ENCODE measurements around the gene CSTB. TPM values are rescaled to one million over a fixed set of nuclear protein-coding genes. Genes with fewer than 3 reads are reported as not detected.

Gene CSTB
- total and polyA plus RNA-seq, 2 donors (not counting 3 experiments of a cell fraction or from before 2014, with no cell fraction given), result 65.8 to 83.7 TPM

DNA sequence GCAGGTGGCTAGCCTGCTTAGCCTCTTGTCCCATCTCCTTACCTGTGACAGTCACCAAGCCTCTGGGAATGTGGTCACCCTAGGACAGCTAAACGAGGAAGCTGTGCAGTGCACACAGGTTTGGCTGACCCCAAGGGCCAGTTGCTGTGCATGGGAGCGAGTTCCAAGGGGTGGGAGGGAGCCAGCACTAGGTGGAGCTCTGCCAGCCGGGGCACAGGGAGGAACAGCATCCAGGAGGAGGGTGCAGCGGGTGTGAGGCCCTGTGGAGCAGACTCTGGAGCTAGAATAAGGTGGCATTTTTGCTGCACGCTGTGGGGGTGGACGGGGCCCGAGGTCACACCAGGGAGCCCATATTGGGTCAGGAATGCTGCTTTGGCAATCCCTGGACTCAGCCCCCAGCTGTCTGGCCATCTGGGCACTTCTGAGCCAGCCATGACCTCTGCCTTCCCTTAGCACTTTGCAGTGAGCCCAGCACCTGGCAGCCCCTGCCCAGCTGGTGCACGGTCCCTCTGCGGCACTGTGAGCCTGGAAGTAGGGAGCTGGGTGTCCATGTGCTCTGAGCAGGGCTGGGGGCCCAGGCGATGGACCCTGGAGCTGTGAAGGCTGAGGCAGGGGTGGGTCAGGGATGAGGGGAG lies 48.5 kb downstream of the CSTB start:
- CTCF ChIA-PET, result interaction anchor here (1.0 to 2.0 kb wide), 7 partner anchors 9 to 68 kb away, joined by 3 to 6 read pairs (median 4); partner anchors contain the start of genes HSF2BP and RRP1B

More for the DNA sequence above, 48.5 kb downstream of the CSTB start:
- Histone ChIP-seq H3K4me1 (ENCODE audit: control insufficient read depth, extremely low read depth, insufficient read depth, low read length) (peaks cover 38% of the 10 kb centered on the region), H2AFZ (ENCODE audit: low read depth, low read length) (no peak overlapping the region), H3K4me2 (ENCODE audit: insufficient read depth, low read length) (peak overlapping the region; percentile 50), H3K27ac (ENCODE audit: insufficient read depth, low read depth, low read length) (peak overlapping the region; percentile 79), H3K27me3 (ENCODE audit: control insufficient read depth in 2 of 2, insufficient read depth in 2 of 2, low read length in 2 of 2) (no peaks in the 10 kb centered on the region), H3K36me3 (ENCODE audit: control insufficient read depth in 2 of 2, extremely low read depth in 1 of 2, insufficient read depth in 2 of 2, low read length in 2 of 2) (no peaks in the 10 kb centered on the region), H3K9me3 (replicated peaks; ENCODE audit: control insufficient read depth, insufficient read depth, low read length) (no peaks in the 10 kb centered on the region), H4K20me1 (replicated peaks; ENCODE audit: control insufficient read depth, extremely low read depth, insufficient read depth, low read length) (no peaks in the 10 kb centered on the region), H3K9me1 (replicated peaks; ENCODE audit: control insufficient read depth, extremely low read depth, insufficient read depth, low read length) (no peaks in the 10 kb centered on the region), H3K4me3 (replicated peaks in 1 of 3; ENCODE audit: insufficient read depth in 1 of 3, low read depth in 1 of 3, low read length in 3 of 3) (no peak overlapping the region), H3K9ac (replicated peaks; ENCODE audit: extremely low read depth, insufficient read depth, low read length) (peak overlapping the region; percentile 21), H3K79me2 (ENCODE audit: control insufficient read depth, insufficient read depth, low read length) (peaks cover 29% of the 10 kb centered on the region)
- BruUV-seq (replicated peaks), result no TSS peak
- DNase-seq (ENCODE audit: low read depth, low spot score) (no peak), FAIRE-seq (peak; percentile 43)
- dilution Hi-C loops (cut with MboI; ENCODE audit: extremely low pct_ligation_motif_present, low sequenced_read_pairs) (no loop called here), intact Hi-C loops (cut with micrococcal nuclease) (loop anchor here (1.0 to 5.0 kb wide), 2 partner anchors 8 to 60 kb away; partner anchors contain the start of genes PDXK and RRP1)
- TF ChIP-seq, protein P1, sequence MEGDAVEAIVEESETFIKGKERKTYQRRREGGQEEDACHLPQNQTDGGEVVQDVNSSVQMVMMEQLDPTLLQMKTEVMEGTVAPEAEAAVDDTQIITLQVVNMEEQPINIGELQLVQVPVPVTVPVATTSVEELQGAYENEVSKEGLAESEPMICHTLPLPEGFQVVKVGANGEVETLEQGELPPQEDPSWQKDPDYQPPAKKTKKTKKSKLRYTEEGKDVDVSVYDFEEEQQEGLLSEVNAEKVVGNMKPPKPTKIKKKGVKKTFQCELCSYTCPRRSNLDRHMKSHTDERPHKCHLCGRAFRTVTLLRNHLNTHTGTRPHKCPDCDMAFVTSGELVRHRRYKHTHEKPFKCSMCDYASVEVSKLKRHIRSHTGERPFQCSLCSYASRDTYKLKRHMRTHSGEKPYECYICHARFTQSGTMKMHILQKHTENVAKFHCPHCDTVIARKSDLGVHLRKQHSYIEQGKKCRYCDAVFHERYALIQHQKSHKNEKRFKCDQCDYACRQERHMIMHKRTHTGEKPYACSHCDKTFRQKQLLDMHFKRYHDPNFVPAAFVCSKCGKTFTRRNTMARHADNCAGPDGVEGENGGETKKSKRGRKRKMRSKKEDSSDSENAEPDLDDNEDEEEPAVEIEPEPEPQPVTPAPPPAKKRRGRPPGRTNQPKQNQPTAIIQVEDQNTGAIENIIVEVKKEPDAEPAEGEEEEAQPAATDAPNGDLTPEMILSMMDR (IDR thresholded peaks at IDR 0.05; ENCODE audit: extremely low read depth in 1 of 2, insufficient read depth in 1 of 2, low read depth in 1 of 2, low read length in 2 of 2), result peak in 1 of 2 donors; percentile 13
- TF ChIP-seq, protein P2, sequence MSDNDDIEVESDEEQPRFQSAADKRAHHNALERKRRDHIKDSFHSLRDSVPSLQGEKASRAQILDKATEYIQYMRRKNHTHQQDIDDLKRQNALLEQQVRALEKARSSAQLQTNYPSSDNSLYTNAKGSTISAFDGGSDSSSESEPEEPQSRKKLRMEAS (IDR thresholded peaks at IDR 0.05; ENCODE audit: insufficient read depth, insufficient read length), result no peak
- POLR2A ChIA-PET, result interaction anchor here (0.6 kb wide), 1 partner anchor 716 kb away, joined by 6 read pairs; no protein-coding TSS in a partner anchor
